ENCODE measurements around the gene CDH6.

CDH6 gene

DNA sequence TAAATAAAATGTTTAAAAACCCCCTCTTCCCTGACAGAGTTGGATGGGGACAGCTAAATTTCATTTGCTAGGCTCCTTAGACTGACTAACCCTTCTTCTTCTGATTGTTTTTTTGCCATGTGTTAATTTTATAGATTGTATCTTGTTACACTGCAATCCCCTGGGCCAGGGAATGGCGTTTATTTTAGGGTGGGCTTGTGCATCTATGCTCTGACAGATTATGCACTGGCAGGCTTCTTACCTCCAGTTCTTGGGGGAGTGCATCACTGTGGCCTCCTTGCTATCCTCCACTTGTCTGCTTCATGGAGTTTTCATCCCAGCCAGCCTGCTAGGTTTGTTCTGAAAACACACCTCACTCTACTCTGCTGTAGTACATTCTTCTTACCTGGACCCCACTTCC is 178.6 kb downstream of the CDH6 start:
- no peak for DNase-seq (ENCODE audit: low spot score)
- in situ Hi-C loops (cut with MboI; ENCODE audit: low sequenced_read_pairs, unreplicated experiment), result no loop called here
- no peak for TF ChIP-seq CTCF (IDR thresholded peaks at IDR 0.05; ENCODE audit: borderline replicate concordance, control extremely low read depth, extremely low read depth, insufficient read depth, missing control alignments)

- no peak for DNase-seq (ENCODE audit: low spot score)
- no peak for TF ChIP-seq CTCF (IDR thresholded peaks at IDR 0.05; ENCODE audit: borderline replicate concordance, control extremely low read depth, extremely low read depth, insufficient read depth, missing control alignments)
- in situ Hi-C loops (cut with MboI; ENCODE audit: low sequenced_read_pairs, unreplicated experiment), result no loop called here
These were observed 182.7 kb downstream of the CDH6 start for GRCh38 chr5:31375999-31376720.

DNA sequence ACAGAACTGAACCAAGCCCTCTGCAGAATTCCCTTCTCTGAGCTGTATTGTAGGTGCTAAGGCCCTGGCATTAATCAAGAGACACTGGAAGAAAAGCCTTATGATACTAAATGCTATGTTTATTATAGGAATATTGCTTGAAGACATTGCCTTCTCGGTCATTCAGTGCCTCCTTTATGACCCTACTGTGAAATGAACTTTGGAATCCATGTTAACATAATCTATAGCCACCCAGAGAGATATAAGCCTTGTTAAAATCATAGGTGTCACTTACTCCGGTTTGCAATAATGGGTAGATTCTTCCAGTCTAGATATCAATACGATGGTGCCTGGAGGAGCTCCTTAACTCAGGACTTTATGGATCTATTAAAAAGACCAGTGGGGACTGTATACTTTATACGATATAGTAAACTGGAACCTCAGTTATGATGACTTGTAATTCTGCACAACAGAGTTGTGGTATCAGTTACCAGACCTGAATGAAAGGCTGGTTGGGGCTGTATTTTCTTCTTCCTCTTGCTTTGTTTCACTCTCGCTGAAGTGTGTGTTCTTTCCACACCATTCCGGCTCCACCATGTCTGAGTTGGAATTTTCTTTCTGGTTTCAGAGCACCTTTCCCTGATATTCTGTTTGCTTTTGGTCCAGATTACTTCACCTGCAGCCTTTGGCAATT is 183.9 kb downstream of the CDH6 start:
- DNase-seq (ENCODE audit: low spot score), result no peak
- TF ChIP-seq CTCF (IDR thresholded peaks at IDR 0.05; ENCODE audit: borderline replicate concordance, control extremely low read depth, extremely low read depth, insufficient read depth, missing control alignments), result no peak
- in situ Hi-C loops (cut with MboI; ENCODE audit: low sequenced_read_pairs, unreplicated experiment), result no loop called here

- DNase-seq (ENCODE audit: low spot score), result no peak
- in situ Hi-C loops (cut with MboI; ENCODE audit: low sequenced_read_pairs, unreplicated experiment), result no loop called here
- TF ChIP-seq CTCF (IDR thresholded peaks at IDR 0.05; ENCODE audit: borderline replicate concordance, control extremely low read depth, extremely low read depth, insufficient read depth, missing control alignments), result no peak
These were observed 184.7 kb downstream of the CDH6 start for GRCh38 chr5:31378136-31378535.
